GM18861 (cell line): Measurements from ENCODE around the gene SULT1A1.
"Not testable (repeated sequence)": the region's sequence is repeated elsewhere in the genome, so short reads cannot be mapped to it uniquely, and the experiment has no call there.

ENCODE experiments used
- ATAC-seq: cut with Tn5 transposase; IDR thresholded peaks from one replicate; pipeline ENCODE4 v1.9.1; 2021; ENCODE audit not compliant: unreplicated experiment

Gene SULT1A1

GRCh38 chr16:28591355-28591754 is 18.5 kb downstream of the SULT1A1 start:
- no peak for ATAC-seq

GRCh38 chr16:28590384-28591340 is 19.2 kb downstream of the SULT1A1 start:
- ATAC-seq = no peak

- no peak for ATAC-seq
These were observed 19.9 kb downstream of the SULT1A1 start for GRCh38 chr16:28589930-28590329.

GRCh38 chr16:28589069-28589468 is 20.8 kb downstream of the SULT1A1 start:
- no peak for ATAC-seq

GRCh38 chr16:28587386-28587785 is 22.5 kb downstream of the SULT1A1 start:
- no peak for ATAC-seq

GRCh38 chr16:28586466-28586865 is 23.4 kb downstream of the SULT1A1 start:
- no peak for ATAC-seq

GRCh38 chr16:28585674-28586073 is 24.2 kb downstream of the SULT1A1 start:
- no peak for ATAC-seq

- ATAC-seq = no peak
These were observed 29.0 kb downstream of the SULT1A1 start for GRCh38 chr16:28580726-28581315.

GRCh38 chr16:28575446-28576109 is 34.3 kb downstream of the SULT1A1 start:
- ATAC-seq = no peak

- ATAC-seq = no peak
These were observed 34.9 kb downstream of the SULT1A1 start for GRCh38 chr16:28574925-28575324.

- ATAC-seq = no peak
These were observed 35.8 kb downstream of the SULT1A1 start for GRCh38 chr16:28573738-28574718.

GRCh38 chr16:28572696-28573510 is 36.9 kb downstream of the SULT1A1 start:
- ATAC-seq = no peak

- ATAC-seq = no peak
These were observed 39.7 kb downstream of the SULT1A1 start for GRCh38 chr16:28569968-28570752.

- no peak for ATAC-seq
These were observed 40.8 kb downstream of the SULT1A1 start for GRCh38 chr16:28569021-28569420.

GRCh38 chr16:28567292-28567691 is 42.6 kb downstream of the SULT1A1 start:
- no peak for ATAC-seq

- not testable (repeated sequence) for ATAC-seq
These were observed 43.5 kb downstream of the SULT1A1 start for GRCh38 chr16:28566233-28566925.

GRCh38 chr16:28563218-28563617 is 46.6 kb downstream of the SULT1A1 start:
- ATAC-seq = no peak

- no peak for ATAC-seq
These were observed 47.6 kb downstream of the SULT1A1 start for GRCh38 chr16:28562199-28562598.
